GM12865 (cell line): ENCODE measurements around the gene PTPN7.

ENCODE experiments used
- DNase-seq: peaks from one replicate; pipeline ENCODE4 v3.0.0; 2010; ENCODE audit warnings: low read depth
- H3K4me3 ChIP-seq: 2 replicates; pipeline ENCODE4 v1.5.1; 2011; ENCODE audit warnings: mild to moderate bottlenecking, low read depth, low read length, control low read depth
- TF ChIP-seq, protein P1 (sequence below): IDR thresholded peaks from 2 replicates; pipeline ENCODE4 v1.5.1; 2011; ENCODE audit warnings: low read length, control low read depth, low read depth, inconsistent platforms; ENCODE audit not compliant: insufficient read depth; ENCODE audit errors: missing control alignments

The PTPN7 gene

DNA sequence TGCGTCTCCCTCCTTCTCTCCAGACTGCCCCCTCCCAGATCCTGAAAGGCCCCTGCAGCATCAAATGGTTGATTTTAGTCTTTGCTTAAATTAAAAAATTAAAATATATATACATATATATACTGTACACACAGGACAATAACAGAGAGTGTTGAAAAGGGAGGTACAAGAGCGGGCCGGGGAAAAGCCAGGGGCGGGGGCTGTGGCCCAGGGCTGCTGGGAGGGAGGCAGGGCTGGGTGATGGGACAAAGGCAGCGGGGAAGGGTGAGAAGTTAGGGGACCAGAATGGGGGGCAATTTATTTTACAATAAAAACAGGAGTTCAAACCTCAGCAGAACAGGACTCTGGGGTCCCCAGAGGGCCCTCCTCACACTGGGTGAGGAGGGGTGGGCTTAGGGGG lies 26.4 kb downstream of the PTPN7 start:
- no peak for DNase-seq
- H3K4me3 ChIP-seq, result no peak overlapping the region
- TF ChIP-seq, protein P1, sequence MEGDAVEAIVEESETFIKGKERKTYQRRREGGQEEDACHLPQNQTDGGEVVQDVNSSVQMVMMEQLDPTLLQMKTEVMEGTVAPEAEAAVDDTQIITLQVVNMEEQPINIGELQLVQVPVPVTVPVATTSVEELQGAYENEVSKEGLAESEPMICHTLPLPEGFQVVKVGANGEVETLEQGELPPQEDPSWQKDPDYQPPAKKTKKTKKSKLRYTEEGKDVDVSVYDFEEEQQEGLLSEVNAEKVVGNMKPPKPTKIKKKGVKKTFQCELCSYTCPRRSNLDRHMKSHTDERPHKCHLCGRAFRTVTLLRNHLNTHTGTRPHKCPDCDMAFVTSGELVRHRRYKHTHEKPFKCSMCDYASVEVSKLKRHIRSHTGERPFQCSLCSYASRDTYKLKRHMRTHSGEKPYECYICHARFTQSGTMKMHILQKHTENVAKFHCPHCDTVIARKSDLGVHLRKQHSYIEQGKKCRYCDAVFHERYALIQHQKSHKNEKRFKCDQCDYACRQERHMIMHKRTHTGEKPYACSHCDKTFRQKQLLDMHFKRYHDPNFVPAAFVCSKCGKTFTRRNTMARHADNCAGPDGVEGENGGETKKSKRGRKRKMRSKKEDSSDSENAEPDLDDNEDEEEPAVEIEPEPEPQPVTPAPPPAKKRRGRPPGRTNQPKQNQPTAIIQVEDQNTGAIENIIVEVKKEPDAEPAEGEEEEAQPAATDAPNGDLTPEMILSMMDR, result no peak

DNA sequence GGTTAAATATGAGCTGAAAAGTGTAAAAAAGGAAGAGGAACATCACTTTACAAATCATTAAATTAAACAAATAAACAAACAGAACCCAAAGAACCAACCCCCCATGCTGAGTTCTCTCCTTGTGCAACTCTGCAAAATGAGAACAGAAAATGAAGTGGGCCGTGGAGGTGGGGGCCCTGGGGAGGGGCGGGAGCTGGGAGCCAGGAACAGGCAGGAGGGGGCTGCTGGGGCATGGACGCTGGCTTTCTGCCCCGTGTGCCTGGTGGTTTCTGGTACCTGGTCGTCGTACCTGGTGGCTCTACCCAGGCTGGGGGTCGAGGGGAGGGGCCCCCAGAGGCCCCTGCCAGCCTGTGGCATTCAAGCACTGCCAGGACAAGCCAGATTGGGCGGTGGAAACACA lies 26.9 kb downstream of the PTPN7 start:
- no peak for DNase-seq
- H3K4me3 ChIP-seq, result no peak overlapping the region
- TF ChIP-seq, protein P1, result no peak

DNA sequence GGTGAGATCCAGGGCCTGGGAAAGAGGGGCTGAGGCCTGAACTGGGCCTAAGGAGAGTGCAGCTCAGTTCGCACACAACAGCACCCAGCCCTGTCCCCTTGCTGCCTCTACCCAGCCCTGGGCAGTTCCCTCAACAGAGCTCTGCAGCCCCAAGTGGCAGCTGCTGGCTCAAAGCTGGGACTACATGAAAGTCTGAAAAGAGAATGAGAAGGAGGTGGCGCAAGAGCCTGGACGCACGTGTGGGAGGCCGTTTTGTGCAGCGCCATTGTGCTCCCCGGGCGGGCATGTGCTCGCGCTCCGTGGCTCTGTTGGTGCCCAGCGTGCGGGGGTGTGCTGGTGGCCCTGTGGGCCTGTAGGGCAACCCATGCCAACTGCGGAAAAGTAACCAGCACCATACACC lies 27.4 kb downstream of the PTPN7 start:
- no peak overlapping the region for H3K4me3 ChIP-seq
- TF ChIP-seq, protein P1, result no peak
- no peak for DNase-seq

DNA sequence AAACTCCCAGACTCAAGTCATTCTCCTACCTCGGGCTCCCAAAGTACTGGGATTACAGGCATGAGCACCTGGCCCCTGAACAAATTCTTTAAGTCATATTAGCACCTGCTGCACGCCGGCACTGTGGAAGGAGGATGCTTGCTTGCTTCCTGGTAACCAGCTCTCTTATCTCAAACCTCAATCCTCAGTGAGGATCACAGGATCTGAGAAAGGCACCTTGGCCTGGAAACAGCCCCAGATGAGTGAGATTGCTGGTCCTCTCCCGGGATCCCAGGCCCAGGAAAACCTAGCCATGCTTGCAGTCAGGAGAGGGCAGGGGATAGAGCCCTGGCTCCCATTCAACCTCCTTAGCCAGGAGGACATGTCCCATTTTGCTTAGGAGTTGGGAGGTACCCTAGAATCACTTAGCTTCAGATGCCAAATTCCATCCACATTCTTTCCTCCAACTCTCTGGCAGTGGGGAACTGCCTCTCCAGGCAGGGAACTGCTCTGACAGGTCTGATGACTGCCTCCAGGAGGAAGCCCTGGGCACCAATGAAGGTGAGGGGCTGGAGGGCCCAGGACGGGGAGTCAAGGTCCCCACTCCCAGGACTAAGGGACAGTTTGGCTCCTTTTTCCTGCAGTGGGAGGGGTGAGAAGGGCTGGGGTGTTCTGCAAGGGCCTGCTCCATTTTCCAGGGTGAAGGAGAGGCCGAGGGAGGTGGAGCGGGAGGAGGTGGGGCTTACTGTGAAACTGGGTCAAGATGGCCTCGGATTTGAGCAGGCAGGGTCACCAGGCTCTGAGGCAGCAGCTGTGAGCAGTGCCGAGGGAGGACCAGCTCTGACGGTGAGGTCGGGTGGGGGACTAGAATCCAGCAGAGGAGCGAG lies 28.2 kb downstream of the PTPN7 start:
- TF ChIP-seq, protein P1, result no peak
- no peak overlapping the region for H3K4me3 ChIP-seq
- no peak for DNase-seq

DNA sequence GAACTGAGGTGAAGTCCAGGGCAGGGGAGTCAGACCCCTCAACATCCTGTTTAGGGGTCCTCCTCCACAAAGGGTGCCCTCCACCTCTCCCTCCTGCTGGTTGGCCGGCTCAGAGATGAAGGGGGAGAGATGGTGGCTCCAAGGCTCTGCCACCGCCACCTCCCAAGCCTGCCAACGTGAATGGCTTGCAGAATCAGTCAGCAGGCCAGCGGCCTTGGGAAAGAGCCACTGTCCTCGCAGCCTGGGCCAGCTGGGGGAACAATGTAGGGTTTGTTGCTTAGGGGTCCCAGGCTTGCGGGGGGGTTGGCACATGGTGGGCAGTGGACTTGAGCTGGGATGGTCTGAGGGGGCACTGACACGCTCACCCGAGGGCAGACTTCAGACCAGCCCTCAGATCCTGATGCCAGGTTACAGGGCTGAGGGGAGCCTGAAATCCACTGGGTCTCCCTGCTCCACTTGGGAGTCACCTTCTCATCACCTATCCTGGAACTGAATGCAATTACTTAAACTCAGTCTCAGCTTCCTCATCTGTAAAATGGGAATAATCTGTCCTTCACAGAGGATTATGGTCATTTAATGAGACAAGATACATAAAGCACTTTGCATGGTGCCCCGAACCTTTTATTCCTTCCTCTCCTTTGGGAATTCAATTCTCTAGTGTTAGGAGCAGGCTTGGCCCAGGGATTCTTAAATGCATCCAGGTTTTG lies 29.4 kb downstream of the PTPN7 start:
- H3K4me3 ChIP-seq, result no peak overlapping the region
- TF ChIP-seq, protein P1, result no peak
- no peak for DNase-seq

DNA sequence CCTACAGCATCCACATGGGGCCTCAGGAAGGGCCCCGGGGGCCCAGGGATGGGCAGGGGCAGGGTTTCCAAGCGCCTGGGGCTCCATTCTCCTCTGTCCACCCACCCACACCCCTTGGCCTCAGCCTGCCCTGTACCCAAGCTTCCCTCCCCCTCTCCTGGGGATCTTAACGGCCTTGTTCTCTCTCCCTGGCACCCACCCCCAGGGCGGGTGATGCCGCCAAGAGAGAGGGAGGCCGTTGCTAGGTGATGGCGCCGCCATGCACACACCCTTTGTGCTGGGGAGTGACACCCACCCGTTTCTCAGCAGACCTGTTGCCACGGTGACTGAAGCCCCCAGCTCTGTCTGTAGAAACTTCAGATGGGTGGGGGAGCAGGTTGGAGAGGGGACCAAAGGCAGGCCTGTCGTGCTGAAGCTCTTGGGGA lies 30.1 kb downstream of the PTPN7 start:
- TF ChIP-seq, protein P1, result no peak
- no peak overlapping the region for H3K4me3 ChIP-seq
- no peak for DNase-seq
